Right ventricle myocardium inferior (tissue), 1 donor: ENCODE results near the gene XIRP1. TPM values are rescaled to one million over a fixed set of nuclear protein-coding genes. Genes with fewer than 3 reads are reported as not detected.
"Not testable (repeated sequence)": the region's sequence is repeated elsewhere in the genome, so short reads cannot be mapped to it uniquely, and the experiment has no call there.

Experiments used
- ATAC-seq: fragments of 200-7000 bp; cut with Tn5 transposase; one replicate; pipeline ENCODE4 v1.9.1; 2020; ENCODE audit warnings: mild to moderate bottlenecking, moderate library complexity
- DNase-seq: peaks from one replicate; pipeline ENCODE4 v3.0.0; 2021; ENCODE audit errors: missing footprints
- intact Hi-C: fragments of 100-400 bp; cut with DNase I; formaldehyde crosslinking; loops from one replicate; pipeline ENCODE4 v1.11.0; 2022
- long read RNA-seq: library from polyadenylated mRNA; unstranded; transcript quantifications from one replicate; pipeline ENCODE4 v2.0.0, GENCODE V29; 2021
- total RNA-seq: library from RNA; stranded (reverse); fragmentation: NEBNext Ultra II Directional; extraction: Animal tissue kit (Norgen Biotek cat#: 25700); gene quantifications from one replicate; pipeline ENCODE4 v1.2.1, GENCODE V29; 2021
- donor health status: DM: no; HTN: yes; CAD: no; lungs with severe emphysema.

Gene XIRP1
- total RNA-seq = 317 TPM
- long read RNA-seq, full-length matches to known transcripts = 33 of 201 reads
- long read RNA-seq, partial matches to known transcripts = 160 of 201 reads
- long read RNA-seq, other reads (novel, unspliced or antisense) = 8 of 201 reads

GRCh38 chr3:39192490-39193092 is at the start of gene XIRP1:
Gene XIRP1 (minus strand): TSS chr3:39192595. CDS start chr3:39189445, 3,150 bp downstream.
- ATAC-seq (peak; percentile 65), DNase-seq (no peak)
- intact Hi-C loops = loop anchor here (5.0 kb wide), 2 partner anchors 65 to 190 kb away; partner anchors contain the start of gene SLC25A38

GRCh38 chr3:39241561-39241960 is 49.2 kb upstream of the XIRP1 start:
- DNase-seq (no peak), ATAC-seq (no peak)
- intact Hi-C loops = no loop called here

GRCh38 chr3:39237027-39237426 is 44.6 kb upstream of the XIRP1 start:
- intact Hi-C loops = no loop called here
- peak; percentile 36 for ATAC-seq
- no peak for DNase-seq

GRCh38 chr3:39234651-39235050 is 42.3 kb upstream of the XIRP1 start:
- intact Hi-C loops = no loop called here
- DNase-seq = no peak
- ATAC-seq = no peak

- DNase-seq (no peak), ATAC-seq (peak; percentile 76)
- intact Hi-C loops = no loop called here
Observed at GRCh38 chr3:39232859-39233258, 40.5 kb upstream of the XIRP1 start.

GRCh38 chr3:39230453-39230852 is 38.1 kb upstream of the XIRP1 start:
- DNase-seq (no peak), ATAC-seq (no peak)
- intact Hi-C loops = no loop called here

- DNase-seq (no peak), ATAC-seq (no peak)
- intact Hi-C loops = no loop called here
Observed at GRCh38 chr3:39228496-39228895, 36.1 kb upstream of the XIRP1 start.

- ATAC-seq, intact Hi-C loops, DNase-seq: not testable (repeated sequence)
Observed at GRCh38 chr3:39227596-39227995, 35.2 kb upstream of the XIRP1 start.

GRCh38 chr3:39226106-39226741 is 33.8 kb upstream of the XIRP1 start:
- ATAC-seq = no peak
- no peak for DNase-seq
- intact Hi-C loops = no loop called here

- intact Hi-C loops = no loop called here
- DNase-seq (no peak), ATAC-seq (no peak)
Observed at GRCh38 chr3:39224288-39224687, 31.9 kb upstream of the XIRP1 start.

- DNase-seq (no peak), ATAC-seq (no peak)
- intact Hi-C loops = no loop called here
Observed at GRCh38 chr3:39222939-39223338, 30.5 kb upstream of the XIRP1 start.

- no peak for ATAC-seq
Observed at GRCh38 chr3:39222462-39222861, 30.1 kb upstream of the XIRP1 start.

GRCh38 chr3:39221141-39221530 is 28.7 kb upstream of the XIRP1 start:
- DNase-seq (no peak), ATAC-seq (no peak)
- intact Hi-C loops = no loop called here

More at GRCh38 chr3:39222462-39222861, 30.1 kb upstream of the XIRP1 start:
- no peak for DNase-seq
- intact Hi-C loops = no loop called here

GRCh38 chr3:39220407-39221140 is 28.2 kb upstream of the XIRP1 start:
- DNase-seq (no peak), ATAC-seq (peak; percentile 28)
- intact Hi-C loops = no loop called here

GRCh38 chr3:39219702-39220101 is 27.3 kb upstream of the XIRP1 start:
- intact Hi-C loops = no loop called here
- no peak for ATAC-seq
- DNase-seq = no peak

GRCh38 chr3:39216176-39216790 is 23.9 kb upstream of the XIRP1 start:
- intact Hi-C loops = no loop called here
- ATAC-seq (peak; percentile 64), DNase-seq (no peak)

- ATAC-seq = no peak
- DNase-seq = no peak
- intact Hi-C loops = no loop called here
Observed at GRCh38 chr3:39213613-39214012, 21.2 kb upstream of the XIRP1 start.

- DNase-seq (no peak), ATAC-seq (no peak)
- intact Hi-C loops = no loop called here
Observed at GRCh38 chr3:39212665-39213064, 20.3 kb upstream of the XIRP1 start.

- ATAC-seq (no peak), DNase-seq (no peak)
- intact Hi-C loops = no loop called here
Observed at GRCh38 chr3:39211332-39212130, 19.1 kb upstream of the XIRP1 start.
